Right lobe of liver (tissue), 4 donors: Measurements from ENCODE around the gene OLFM3.

Source experiments
- POLR2A ChIP-seq: fragments of 450-650 bp; IDR thresholded peaks from one replicate; pipeline ENCODE4 v1.6.1; 2017; ENCODE audit warnings: antibody characterized with exemption, mild to moderate bottlenecking
- TF ChIP-seq, protein P1 (sequence below), 4 donors: fragments of 200-600 bp in 3 of 4; fragments of 450-650 bp in 1 of 4; IDR thresholded peaks; one replicate each; pipeline versions ENCODE4 v1.5.1 to v1.8.0; 2016 to 2022; ENCODE audit warnings: antibody characterized with exemption in 4 of 4, mild to moderate bottlenecking in 2 of 4
- donor health status: DM: no; HTN: no; CAD: no.
- donor health status: DM: no; HTN: no; CAD: no.
- donor health status: DM: no; HTN: yes; CAD: no.

DNA sequence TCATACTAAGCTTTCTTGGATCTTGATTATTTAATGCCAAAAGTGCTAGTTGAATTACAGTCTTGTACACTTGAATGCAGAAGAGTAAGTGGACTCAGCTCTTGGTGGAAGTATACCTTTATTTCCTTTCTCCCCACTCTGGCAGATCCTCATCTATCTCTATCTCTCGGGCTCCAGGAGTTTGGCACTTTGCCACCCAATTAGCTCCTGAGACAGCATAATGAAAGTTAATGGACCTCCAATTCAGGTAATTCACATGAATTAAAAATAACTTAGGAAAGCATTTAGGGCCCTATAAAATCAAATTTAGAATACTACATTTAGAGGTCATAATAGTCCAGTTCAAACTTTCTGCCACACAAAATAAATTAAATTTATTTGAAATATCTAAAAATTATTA, 67.4 kb downstream of the OLFM3 start:
- TF ChIP-seq, protein P1, sequence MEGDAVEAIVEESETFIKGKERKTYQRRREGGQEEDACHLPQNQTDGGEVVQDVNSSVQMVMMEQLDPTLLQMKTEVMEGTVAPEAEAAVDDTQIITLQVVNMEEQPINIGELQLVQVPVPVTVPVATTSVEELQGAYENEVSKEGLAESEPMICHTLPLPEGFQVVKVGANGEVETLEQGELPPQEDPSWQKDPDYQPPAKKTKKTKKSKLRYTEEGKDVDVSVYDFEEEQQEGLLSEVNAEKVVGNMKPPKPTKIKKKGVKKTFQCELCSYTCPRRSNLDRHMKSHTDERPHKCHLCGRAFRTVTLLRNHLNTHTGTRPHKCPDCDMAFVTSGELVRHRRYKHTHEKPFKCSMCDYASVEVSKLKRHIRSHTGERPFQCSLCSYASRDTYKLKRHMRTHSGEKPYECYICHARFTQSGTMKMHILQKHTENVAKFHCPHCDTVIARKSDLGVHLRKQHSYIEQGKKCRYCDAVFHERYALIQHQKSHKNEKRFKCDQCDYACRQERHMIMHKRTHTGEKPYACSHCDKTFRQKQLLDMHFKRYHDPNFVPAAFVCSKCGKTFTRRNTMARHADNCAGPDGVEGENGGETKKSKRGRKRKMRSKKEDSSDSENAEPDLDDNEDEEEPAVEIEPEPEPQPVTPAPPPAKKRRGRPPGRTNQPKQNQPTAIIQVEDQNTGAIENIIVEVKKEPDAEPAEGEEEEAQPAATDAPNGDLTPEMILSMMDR (IDR thresholded peaks at IDR 0.05), result no peak
- no peak for TF ChIP-seq POLR2A
